ENCODE results near the gene TNK2.

TNK2 gene

GRCh38 chr3:195899701-195900435, 8.5 kb downstream of the TNK2 start:
- DNase-seq (ENCODE audit: low read depth) = no peak

- DNase-seq (ENCODE audit: low read depth) = no peak
Observed at GRCh38 chr3:195897853-195898415, 10.4 kb downstream of the TNK2 start.

GRCh38 chr3:195897081-195897852, 11.1 kb downstream of the TNK2 start:
- DNase-seq (ENCODE audit: low read depth) = peak; percentile 52

GRCh38 chr3:195896361-195897080, 11.8 kb downstream of the TNK2 start:
- peak; percentile 68 for DNase-seq (ENCODE audit: low read depth)

- DNase-seq (ENCODE audit: low read depth) = no peak
Observed at GRCh38 chr3:195895861-195896360, 12.4 kb downstream of the TNK2 start.

GRCh38 chr3:195895078-195895860, 13.1 kb downstream of the TNK2 start:
- DNase-seq (ENCODE audit: low read depth) = no peak

GRCh38 chr3:195893916-195894465, 14.4 kb downstream of the TNK2 start:
- no peak for DNase-seq (ENCODE audit: low read depth)

- no peak for DNase-seq (ENCODE audit: low read depth)
Observed at GRCh38 chr3:195893516-195893915, 14.8 kb downstream of the TNK2 start.

- no peak for DNase-seq (ENCODE audit: low read depth)
Observed at GRCh38 chr3:195893044-195893395, 15.3 kb downstream of the TNK2 start.

GRCh38 chr3:195892105-195893043, 16.0 kb downstream of the TNK2 start:
- DNase-seq (ENCODE audit: low read depth) = peak; percentile 52

- no peak for DNase-seq (ENCODE audit: low read depth)
Observed at GRCh38 chr3:195891431-195892104, 16.8 kb downstream of the TNK2 start.

GRCh38 chr3:195889870-195890295, 18.5 kb downstream of the TNK2 start:
- no peak for DNase-seq (ENCODE audit: low read depth)

- DNase-seq (ENCODE audit: low read depth) = no peak
Observed at GRCh38 chr3:195888981-195889869, 19.1 kb downstream of the TNK2 start.

- DNase-seq (ENCODE audit: low read depth) = no peak
Observed at GRCh38 chr3:195888311-195888761, 20.0 kb downstream of the TNK2 start.

GRCh38 chr3:195887670-195888069, 20.7 kb downstream of the TNK2 start:
- no peak for DNase-seq (ENCODE audit: low read depth)

GRCh38 chr3:195886181-195887141, 21.9 kb downstream of the TNK2 start:
- peak; percentile 49 for DNase-seq (ENCODE audit: low read depth)
